Measurements from ENCODE around the gene PRSS57.
A peak's percentile ranks its signal among the peaks of the same experiment; 100 is the strongest.

DNA sequence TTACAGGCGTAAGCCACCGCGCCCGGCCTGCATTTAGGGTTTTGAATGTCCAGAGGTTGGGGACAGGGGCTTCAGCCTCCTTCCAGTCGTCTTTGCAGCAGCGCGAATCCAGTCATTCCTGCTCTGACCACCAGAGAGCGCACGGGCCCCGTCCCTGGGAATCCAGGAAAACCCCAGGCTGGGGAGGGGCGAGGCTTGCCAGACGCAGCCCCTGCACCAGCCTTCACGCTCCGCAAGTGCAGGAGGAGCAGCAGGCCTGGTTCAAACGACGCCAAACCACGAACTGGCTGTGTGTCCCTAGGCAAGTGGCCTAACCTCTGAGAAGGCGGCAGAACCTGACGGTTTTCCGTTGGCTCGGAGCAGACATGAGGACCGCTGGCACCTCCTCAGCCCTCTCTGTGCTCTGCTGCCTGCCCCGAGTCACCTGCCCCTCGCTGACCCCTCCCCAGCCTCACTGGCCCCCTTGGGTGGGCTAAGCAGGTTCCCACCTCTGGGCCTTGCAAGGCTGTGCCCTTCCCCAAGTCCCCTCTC, 30.3 kb downstream of the PRSS57 start:
- TF ChIP-seq, protein P1, sequence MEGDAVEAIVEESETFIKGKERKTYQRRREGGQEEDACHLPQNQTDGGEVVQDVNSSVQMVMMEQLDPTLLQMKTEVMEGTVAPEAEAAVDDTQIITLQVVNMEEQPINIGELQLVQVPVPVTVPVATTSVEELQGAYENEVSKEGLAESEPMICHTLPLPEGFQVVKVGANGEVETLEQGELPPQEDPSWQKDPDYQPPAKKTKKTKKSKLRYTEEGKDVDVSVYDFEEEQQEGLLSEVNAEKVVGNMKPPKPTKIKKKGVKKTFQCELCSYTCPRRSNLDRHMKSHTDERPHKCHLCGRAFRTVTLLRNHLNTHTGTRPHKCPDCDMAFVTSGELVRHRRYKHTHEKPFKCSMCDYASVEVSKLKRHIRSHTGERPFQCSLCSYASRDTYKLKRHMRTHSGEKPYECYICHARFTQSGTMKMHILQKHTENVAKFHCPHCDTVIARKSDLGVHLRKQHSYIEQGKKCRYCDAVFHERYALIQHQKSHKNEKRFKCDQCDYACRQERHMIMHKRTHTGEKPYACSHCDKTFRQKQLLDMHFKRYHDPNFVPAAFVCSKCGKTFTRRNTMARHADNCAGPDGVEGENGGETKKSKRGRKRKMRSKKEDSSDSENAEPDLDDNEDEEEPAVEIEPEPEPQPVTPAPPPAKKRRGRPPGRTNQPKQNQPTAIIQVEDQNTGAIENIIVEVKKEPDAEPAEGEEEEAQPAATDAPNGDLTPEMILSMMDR (conservative IDR thresholded peaks at IDR 0.05), result peak; percentile 97
- no peak for TF ChIP-seq ZFX (IDR thresholded peaks at IDR 0.05)

Data from C4-2B (cell line).